CD4-positive, alpha-beta T cell treated with Interleukin-6 at 100 ng/mL for 8 hours (primary cell): ENCODE results near the gene SEC22C.
"Not testable (repeated sequence)": the region's sequence is repeated elsewhere in the genome, so short reads cannot be mapped to it uniquely, and the experiment has no call there.

Source experiments
- DNase-seq: peaks from one replicate; pipeline ENCODE4 v3.0.0-alpha.2; 2020; ENCODE audit warnings: mixed read lengths, low spot score

SEC22C gene

GRCh38 chr3:42579346-42579745, 2.4 kb downstream of the SEC22C start:
- not testable (repeated sequence) for DNase-seq

- DNase-seq, result no peak
These were observed 3.7 kb downstream of the SEC22C start for GRCh38 chr3:42578054-42578453.

DNA sequence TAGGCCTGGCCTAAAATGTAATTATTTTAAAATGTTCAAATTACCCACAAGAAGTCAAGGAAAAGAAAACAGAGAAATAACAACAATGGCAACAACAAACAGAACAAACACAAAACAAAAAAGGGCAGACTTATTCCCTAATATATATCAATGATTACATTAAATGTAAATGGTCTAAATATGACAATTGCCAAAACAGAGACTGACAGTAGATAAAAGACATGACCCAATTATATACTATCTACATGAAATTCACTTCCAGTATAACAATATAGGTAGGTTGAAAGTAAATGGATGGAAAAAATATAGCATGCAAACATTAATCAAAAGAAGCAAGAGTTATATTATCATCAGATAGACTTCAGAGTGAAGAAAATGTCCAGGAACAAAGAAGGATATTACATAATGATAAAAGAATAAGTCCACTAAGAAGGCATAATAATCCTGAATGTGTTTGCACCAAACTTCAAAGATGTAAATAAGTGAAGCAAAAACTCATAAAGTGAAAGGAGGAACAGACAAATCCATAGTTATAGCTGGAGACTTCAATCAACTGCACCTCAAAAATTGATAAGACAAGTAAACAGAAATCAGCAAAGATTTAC, 6.5 kb downstream of the SEC22C start:
- no peak for DNase-seq

GRCh38 chr3:42572278-42572677, 9.5 kb downstream of the SEC22C start:
- DNase-seq, result peak; percentile 30

DNA sequence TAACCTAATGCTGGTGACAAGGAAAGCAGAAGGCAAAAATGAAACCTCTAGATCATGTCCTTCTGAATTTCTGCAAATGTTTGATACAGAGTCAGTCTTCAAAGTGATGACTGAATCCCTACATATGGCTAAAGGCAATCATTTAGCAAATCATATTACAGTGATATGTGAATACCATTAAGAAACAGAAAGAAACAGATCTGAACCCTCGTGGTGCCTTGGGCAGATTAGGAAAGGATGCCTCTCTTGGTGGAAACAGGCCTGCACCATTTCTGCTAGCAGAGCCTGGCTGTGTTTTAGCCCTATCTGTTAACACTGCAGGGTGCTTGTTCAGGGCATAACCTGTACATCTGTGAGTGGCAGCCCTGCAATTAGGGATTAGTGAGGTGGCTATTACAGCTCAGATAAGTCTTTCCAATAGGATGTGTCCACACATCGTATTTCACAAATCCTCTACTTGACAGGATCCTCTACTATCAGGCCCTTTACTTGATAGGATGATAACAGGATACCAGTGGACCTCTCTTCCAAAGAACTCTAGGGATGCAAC, 12.1 kb downstream of the SEC22C start:
- no peak for DNase-seq

DNA sequence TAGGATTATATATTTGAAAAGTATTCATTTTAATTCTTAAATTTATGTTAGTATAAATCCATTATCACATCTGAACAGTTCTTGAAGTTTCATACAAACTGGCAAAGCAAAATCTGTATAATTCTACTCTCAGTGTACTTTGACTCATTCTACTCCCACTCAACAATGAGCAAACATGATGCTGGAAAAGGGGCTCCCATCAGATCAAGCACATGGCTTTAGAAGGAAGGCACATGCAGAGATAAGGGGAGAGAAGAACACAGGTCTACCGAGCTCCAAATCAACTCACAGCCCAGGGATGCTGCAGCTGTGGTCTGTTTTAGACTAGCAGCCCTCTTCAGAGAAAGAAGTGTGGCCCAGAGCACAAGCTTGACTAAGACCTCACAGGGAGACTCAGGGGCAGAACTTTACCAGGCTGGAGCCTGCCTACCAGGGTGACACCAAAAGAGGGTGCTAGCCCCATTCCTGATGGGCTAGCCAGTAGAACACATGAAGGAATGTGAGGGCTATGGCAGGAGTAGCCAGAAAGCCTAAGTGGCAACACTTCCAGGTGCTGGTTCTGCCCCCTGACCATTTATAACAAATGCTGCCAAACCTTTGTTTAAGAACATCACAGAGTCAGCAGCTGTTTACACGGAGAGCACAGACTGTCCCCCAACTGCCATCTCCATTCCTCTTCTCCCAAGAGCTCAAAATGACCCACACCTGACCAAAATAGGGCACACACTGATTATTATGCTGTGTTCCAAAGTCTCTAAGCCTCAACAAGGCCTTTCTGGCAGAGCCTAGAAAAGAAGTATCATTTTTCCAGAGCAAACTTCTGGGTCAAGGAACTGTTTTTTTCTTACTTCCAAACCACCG, 19.5 kb downstream of the SEC22C start:
- no peak for DNase-seq

GRCh38 chr3:42557854-42558253, 23.9 kb downstream of the SEC22C start:
- DNase-seq, result peak; percentile 53

DNA sequence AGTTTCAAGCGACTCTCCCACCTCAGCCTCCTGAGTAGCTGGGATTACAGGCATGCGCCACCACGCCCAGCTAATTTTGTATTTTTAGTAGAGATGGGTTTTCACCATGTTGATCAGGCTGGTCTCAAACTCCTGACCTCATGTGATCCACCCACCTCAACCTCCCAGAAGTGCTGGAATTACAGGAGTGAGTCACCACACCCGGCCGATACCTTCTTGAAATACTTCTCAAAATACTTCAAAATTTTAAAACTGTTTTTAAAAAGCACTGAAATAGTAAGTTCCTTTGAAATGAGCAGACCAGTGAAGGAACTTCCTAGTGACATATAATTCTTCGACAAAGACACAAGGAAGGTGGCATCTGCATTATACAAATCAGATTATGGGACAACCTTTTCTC, 24.9 kb downstream of the SEC22C start:
- not testable (repeated sequence) for DNase-seq

- peak; percentile 75 for DNase-seq
These were observed 25.6 kb downstream of the SEC22C start for GRCh38 chr3:42556089-42556632.

DNA sequence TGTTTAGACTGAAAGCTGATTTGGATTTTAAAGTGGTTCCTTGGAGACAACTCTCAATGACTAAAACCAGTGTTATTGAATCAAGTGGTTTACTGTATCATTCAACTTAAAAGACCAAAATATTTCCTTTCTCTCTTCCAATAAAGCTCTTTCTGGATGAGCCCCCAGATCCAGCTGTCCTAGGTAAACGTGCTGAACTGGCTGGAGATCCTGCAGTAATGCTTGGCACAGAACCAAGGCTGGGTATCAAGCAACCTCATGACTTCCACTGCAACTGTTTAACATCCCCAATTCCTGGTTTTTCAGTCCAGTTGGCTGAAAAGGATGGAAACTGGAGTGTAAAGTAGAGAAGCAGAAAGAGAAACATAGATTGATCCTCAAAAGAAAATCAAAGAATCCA, 28.9 kb downstream of the SEC22C start:
- DNase-seq, result no peak

- DNase-seq, result no peak
These were observed 31.5 kb downstream of the SEC22C start for GRCh38 chr3:42550250-42550649.

DNA sequence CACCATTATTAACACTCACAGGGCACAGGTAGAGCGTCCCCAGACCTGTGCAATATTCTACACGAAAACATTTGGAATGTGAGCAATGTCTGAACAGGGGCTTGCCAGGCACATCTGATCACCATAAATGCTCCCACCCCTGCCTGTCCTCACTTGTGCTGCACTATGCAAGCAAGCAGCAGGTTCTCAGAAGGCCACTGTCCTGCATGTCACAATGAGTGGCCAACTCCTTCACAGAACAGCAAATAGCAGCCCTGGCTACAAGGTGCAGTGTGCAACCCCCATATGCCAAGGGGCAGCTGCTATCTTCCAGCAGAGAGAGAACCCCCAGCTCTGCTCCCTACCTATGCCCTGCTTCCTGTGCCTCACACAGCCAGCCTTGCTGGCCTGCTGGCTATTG, 32.6 kb downstream of the SEC22C start:
- no peak for DNase-seq

DNA sequence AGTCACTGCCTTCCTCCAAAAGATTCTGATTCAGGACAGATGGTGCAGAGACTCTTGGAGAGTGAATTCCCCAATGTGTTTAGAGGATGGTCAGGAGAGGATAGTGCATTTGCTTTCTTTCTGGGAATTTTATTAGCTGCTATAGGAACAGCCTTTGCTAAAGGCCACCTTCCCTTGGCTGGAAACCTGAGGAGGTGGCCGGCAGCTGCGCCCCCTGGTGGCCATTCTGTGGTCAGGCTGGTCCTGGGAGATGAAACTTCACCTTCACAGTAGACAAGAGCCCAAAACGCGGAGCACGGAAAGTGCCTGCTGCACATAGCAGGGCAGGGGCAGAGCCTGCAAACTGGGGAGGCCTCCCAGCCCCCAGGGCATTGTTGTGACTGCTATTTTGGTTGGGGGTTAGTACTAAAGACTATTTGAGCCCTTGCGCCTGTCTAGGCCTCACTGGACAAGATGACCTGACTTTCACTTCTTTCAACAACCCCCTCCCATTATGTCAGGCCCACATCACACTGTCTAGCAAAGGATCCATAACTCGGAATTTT, 34.3 kb downstream of the SEC22C start:
- peak; percentile 63 for DNase-seq

DNA sequence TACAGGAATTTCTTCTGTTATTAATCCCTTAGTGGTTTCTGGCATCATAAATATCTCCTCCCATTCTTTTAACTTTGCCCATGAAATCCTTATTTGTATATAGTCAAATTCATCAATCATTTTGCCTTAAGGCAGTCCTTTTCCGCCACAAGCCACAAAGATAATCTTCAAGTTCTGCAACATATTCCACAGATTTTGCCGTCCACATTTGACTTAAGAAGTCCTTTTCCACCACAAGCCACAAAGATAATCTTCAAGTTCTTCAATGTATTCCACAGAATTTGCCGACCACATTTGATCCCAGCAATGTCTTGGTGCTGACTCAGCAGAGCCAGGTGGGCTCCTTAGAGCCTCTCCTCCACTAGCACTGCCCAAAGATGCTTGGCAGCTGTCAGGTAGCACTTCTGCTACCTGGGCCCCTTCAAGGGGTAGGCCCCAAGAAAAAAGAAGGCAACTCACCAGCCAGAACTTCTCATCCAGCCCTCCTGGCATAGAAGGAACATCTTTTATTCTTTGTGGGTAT, 35.0 kb downstream of the SEC22C start:
- no peak for DNase-seq

DNA sequence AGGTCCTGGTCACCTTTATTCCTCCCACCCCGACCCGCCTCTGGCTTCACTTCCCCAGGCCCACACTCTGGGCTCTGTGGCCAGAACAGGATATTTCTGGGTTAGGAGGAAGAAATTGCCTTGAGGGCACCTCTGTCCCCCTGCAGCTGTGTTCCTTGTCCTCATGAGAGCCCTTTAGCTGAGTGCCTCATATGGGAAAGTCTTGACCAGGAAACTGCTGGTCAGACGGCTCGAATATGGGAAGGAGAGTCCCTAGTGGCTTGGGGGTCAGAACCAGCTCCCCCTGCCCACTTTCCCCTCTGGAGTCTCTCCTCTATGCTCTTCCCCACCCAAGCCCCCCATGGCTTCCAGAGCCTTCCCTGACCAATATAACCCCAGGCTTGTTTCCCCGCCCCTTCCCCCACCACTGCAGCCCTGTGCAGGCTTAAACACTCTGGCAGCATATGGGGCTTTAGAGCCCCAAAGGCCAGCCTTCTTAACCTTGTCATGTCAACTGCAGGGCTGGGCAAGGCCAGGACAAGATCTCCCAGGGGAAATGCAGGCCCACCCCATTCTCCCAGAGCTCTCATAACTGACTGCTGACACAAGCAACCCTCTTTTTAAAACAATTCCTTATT, 36.4 kb downstream of the SEC22C start:
- DNase-seq, result no peak

DNA sequence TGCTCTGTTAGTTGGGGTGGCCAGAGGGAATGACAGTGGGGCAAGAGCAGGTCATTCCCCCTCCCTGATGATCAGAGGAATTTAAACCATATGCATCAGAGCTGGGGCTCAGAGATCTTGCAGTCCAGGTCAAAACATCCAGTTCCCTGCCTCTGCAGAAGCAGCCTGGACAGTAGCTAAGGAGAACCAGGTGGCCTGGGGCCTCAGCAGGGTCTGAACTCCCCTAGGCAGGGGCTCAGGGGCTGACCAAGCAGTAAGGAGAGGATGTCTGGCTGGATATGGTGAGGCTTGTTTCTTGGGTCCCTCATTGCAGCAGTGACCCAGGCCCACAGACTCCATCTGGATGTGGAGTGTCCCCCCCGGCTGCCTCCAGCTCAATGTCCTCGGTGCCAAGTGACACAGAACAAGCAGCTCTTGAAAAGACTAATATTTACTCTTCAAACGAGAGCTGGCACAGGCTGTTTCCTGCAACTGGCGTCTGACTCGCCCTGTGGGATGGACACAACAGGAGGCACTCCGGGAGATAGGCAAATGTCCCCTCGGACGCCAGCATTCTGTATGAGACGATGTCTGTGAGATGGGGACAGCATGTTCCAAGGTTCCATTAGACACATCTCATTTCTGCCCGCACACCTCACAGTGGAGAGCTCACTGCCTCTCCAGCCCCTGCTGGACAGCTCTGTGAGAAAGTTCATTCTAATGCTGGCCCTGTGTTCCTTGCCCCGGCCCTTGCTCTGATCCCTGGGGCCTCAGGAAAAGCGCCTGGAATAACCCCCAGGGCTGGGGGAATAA, 37.1 kb downstream of the SEC22C start:
- DNase-seq, result no peak

GRCh38 chr3:42541079-42541478, 40.7 kb downstream of the SEC22C start:
- no peak for DNase-seq

GRCh38 chr3:42539871-42540714, 41.7 kb downstream of the SEC22C start:
- DNase-seq, result peak; percentile 60

- DNase-seq, result no peak
These were observed 44.4 kb downstream of the SEC22C start for GRCh38 chr3:42537350-42537749.
